HG02678 (cell line): ENCODE measurements around the gene LZTS2.

ENCODE experiments used
- ATAC-seq: cut with Tn5 transposase; IDR thresholded peaks from one replicate; pipeline ENCODE4 v1.9.1; 2021; ENCODE audit warnings: mild to moderate bottlenecking, moderate library complexity; ENCODE audit not compliant: unreplicated experiment

Gene LZTS2

DNA sequence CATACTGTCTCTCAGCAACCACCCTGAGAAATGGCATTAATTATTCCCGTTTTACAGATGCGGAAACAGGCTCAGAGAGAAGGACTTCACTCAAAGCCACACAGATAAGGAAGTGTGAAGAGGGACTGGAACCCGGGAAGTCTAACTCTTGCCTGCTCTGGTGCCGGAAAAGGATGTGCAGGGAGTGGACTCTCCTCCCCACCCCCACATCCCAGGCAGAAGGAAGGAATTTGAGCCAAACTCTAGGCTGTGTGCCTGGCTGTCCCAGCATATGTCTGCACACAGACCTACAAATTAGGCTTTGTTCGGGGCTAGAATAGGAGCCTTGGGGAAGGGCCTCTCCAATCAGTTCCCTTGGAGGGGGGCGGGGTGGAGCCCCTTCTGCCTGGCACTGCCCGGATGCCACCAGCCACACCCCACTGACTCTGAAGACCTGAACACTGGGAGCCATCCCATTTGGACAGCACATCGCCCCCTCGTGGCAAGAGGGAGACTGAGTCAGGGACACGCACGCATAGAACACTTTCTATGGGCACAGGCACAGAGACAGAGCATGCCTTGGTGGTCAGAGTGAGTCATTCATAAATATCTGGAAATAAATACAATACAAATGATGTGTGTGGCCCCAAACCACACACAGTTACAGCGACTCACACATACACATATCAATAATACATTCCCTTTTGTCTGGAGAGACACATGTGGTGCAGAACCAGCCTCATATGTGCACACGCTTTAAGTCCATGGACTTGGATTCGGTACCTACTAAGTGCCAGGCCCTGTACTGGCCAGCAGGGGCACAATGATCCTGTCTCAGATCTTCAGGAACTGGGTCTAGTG, 13.1 kb downstream of the LZTS2 start:
- ATAC-seq, result peak; percentile 64

DNA sequence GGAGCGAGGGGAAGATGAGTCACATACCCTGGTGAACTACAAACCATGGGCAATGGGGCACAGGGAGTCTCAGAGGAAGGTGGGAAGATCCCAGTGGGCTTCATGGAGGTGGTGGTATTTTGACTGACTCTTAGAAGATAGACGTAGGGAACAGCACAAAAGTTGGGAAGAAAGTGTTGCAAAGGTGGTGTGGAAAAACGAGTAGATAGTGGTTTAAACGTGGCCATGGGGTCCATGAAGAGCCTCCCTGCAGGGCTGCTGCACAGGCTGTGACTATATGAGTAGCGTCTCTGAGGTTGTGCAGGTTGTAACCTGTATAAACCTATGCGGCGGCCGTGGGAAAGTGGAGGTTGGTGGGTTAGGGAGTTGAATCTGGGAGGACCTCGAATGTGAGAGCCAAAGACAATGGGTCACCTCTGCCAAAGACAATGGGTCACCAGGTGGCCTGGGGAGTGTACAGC, 13.8 kb downstream of the LZTS2 start:
- no peak for ATAC-seq

- no peak for ATAC-seq
Measured at GRCh38 chr10:101014230-101014884, 14.7 kb downstream of the LZTS2 start.

DNA sequence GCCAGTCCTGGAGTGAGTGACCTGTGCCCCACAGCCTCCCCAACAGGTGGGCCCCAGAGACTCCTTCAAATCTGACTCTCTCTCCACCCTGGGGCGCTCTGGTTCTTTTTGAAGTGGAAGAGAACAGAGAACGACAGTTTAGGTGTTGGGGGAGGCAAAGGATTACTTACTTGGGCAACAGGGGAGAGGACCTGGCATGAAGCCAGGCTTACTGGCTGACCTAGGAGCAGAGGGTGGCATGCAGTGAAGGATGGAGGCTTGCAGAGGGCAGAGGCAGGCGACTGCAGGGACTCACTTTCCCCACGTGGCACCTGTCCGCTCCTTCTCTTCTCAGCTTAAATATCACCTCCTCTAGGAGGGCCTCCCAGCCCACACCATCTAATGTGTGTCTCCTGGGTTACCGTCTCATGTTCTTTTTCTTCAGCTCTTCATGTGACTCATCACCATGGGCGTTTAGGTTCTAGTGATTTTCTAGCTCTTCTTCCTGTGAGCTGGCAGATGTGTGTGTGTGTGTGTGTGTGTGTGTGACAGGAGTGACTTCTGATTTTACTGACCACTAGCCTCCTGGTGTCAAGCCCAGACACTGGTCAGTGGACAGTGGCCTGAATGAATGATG, 15.5 kb downstream of the LZTS2 start:
- ATAC-seq, result no peak

DNA sequence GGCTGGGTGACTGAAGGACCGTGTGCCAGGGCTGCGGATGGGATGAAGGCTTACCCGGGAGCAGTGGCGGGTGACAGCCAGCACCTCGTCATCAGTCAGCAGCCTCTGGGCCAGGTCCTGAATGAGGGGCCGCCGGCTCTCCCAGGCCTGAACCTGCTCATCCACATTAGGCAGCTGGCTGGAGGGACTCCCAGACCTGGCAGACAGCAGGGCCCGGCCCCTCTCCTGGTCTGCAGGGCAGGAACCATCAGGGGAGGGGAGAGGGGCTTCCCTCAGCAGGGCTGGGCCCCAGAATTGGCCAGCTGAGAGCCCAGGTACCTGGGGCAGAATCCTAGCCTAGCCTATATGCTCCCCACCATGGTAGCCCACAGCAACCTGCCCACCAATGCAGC, 16.0 kb downstream of the LZTS2 start:
- ATAC-seq, result no peak

DNA sequence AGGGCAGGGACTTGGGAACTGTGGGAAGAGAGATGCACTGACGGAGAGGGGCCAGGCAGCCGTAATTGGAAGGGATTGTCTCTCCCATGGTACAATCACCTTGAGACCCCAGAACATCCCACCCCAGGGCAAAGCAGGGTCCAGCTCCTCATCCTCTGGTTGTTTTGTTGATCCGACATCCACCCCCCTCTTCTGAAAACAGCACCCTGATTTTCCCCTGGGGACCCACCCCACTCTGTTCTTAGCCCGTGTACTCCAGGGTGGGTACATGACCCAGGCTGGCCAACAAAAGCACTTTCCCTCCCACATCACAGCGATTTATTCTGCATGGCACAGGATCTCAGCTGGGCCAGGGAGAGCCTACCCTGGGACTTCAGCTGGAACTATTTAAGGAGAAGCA, 17.2 kb downstream of the LZTS2 start:
- no peak for ATAC-seq

DNA sequence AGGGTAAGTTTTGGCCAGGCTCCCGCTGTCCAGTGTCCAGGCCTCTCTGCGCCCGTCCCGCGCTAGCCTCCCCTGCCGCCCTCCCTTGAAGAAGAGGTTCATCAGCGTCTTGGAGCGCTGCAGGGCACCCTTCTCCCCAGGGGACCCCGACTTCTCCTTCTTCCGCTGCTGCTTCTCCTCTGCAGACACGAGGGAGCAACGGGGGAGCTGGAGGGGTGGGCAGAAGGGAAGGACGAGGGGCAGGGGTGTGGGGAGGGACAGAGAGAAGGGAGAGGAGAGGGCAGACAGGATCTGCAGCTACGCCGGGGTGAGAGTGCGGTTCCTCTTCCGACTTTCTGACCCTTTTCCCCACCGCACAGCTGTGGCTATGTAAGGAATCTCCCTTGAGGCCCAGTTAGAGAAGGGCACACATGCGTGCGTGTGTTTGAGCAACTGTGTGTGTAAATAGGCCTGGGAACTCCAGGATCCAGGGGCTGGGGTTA, 18.6 kb downstream of the LZTS2 start:
- no peak for ATAC-seq

GRCh38 chr10:101018600-101019439, 19.2 kb downstream of the LZTS2 start:
- no peak for ATAC-seq

DNA sequence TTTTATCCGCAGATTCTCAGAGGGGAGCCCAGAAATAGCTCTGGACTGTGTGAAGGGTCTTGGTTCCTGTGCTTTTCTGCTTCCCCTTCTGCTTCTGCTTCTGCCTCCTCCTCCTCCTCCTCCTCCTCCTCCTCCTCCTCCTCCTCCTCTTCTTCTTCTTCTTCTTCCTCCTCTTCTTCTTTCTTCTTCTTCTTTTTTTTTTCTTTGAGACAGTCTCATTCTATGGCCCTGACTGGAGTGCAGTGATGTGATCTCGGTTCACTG, 19.8 kb downstream of the LZTS2 start:
- no peak for ATAC-seq

- no peak for ATAC-seq
Measured at GRCh38 chr10:101020427-101021075, 20.9 kb downstream of the LZTS2 start.

GRCh38 chr10:101021239-101021638, 21.6 kb downstream of the LZTS2 start:
- no peak for ATAC-seq

DNA sequence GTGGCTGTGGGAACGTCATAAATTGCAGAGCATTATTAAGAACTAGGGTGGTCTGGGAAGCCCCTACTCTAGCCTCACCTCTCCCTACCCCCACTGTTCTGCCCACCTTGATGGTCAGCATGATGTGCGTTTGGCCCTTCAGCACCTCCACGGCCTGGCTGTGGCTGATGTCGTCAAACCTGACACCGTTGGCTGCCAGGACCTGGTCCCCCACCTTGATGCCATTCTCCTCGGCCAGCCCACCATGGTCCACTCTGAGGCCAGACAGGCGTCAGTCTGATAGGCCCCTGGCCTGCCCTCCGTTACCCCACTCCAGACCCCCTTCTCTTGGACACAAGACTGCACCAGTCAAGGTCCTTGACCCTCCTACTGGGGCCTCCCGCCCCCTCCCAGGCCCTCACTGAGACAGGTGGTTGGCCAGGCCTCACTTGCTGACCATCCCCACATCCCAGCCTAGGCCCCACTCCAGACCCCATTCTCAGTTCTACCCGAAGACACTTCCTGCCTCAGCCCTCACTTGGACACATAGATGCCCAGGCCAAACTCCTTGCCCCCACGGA, 22.2 kb downstream of the LZTS2 start:
- ATAC-seq, result no peak

- no peak for ATAC-seq
Measured at GRCh38 chr10:101022967-101023705, 23.5 kb downstream of the LZTS2 start.

DNA sequence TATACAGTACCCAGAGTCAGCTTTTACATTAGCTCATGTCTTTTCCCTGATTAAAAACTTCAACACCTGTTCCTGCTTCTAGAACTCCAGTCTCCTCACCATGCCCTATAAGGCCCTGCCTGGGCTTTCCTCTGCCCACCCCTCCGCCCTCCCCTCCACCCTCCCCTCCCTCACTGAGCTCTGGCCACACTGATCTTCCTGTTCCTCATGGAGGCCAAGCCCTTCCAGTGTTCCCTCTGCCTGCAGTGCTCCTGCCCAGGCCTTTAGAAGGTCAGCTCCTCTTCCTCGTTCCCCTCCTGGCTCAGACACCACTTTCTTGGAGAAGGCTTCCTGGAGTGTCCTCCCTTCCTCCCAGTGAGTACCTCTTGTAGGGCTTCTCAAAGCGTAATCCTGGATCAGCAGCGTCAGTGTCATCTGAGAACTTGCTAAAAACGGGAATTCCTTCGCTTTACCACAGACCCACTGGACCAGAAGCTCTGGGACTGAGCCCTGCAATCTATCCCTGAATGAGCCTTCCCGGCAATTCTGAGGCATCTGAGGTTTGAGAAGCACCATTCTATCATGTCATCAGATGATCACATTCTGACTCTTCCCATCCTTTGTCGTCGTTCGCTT, 27.6 kb downstream of the LZTS2 start:
- no peak for ATAC-seq

DNA sequence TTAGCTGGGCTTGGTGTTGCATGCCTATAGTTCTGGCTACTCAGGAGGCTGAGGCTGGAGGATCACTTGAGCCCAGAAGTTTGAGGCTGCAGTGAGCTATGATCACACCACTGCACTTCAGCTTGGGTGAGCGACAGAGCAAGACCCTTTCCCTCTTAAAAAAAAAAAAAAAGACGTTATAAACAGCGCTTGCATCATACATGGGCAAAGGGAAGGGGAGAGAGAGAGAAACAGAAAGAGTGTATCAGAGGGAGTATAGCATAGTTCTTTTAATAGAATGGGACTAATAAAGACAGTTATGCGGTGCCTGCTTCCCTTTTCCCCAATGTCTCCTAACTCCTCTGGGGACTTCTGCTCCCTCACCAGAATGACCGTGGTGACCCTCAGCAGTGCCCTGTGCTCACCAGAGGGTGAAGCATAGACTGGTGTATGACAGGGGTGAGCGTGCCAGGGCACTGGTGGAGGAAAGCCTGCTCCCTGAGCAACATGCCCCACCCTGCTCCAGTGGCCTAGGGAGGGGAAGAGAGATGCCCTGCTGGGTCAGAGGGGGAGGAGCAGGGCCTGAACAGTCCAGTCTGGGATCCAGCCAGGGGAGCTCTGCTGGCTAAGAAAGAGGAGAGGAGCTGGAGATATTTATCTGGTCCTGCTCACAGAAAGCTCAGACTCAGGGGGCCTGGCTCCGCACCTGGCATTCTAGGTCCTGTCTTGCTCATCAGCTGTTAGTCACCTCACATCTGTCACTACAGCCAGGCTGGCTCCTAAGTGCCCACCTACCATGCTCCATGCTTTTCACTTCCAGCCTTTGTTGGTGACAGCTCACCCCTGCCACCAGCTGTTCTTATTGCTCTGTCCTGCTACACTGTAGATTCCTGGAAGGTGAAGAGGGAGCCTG, 29.1 kb downstream of the LZTS2 start:
- no peak for ATAC-seq

DNA sequence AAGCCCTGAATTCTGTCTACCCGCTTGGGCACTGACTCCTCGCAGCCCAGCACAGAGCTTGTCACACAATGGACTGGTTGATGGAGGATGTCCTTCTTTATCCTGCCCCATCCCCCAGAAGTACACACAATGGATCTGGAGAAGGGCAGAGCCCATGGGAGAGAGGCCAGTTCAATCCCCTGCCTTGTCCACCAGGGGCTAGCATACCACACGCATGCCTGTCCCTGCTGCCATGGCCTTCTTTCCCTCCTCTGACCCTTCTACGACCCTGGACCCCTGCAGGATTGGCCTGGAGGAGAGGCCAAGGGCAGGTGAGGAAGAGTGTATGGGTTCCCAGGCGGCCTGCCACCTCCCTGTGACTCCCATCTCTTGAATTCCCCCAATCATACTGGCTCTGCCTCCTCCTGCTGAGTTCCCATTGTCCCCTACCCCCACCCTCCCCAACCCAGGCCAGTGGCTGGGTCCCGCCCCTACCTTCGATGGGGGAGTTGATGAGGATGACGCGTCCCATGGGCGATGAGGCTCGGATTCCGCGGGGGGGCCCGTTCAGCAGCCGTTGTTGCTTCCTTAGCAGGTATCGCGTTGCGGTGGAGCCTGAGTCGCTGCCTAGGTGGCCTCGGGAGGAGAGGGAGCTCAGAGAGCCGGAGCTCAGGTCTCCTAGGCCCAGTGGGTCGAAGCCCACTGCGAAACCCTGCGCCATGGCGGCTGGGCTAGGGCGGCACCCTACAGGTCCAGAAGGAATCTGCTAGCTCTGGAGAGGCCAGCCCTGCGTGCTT, 30.1 kb downstream of the LZTS2 start:
- ATAC-seq, result no peak

GRCh38 chr10:101030496-101031127, 31.0 kb downstream of the LZTS2 start:
- no peak for ATAC-seq
